HuH-7 (cell line): ENCODE results near the gene PPM1L.
A peak's percentile ranks its signal among the peaks of the same experiment; 100 is the strongest.

Experiments
- DNase-seq: peaks from one replicate; pipeline ENCODE4 v3.0.0; 2011; ENCODE audit warnings: low spot score

Gene PPM1L

DNA sequence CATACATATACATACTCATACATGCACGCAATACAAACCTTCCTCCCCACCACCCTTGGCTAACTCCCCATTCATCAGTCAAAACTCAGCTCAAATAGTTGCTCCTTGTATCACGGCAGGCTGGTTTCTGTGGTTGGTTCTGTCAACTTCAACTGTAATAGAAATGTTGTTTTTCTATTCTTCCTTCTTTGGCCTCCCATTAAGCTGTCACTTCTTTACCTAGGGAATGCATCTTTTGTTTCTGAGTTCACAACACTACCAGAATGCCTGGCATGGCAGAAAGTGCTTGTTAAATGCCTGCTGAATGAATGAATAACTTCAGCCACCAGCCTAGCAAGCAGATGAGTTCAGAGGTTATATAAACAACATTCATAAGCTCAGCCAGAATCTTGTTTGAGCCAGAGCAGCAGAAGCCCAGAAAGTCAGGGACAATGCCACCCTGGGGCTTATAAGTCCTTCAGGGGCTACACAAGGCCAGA is 286.0 kb downstream of the PPM1L start:
- peak; percentile 32 for DNase-seq

DNA sequence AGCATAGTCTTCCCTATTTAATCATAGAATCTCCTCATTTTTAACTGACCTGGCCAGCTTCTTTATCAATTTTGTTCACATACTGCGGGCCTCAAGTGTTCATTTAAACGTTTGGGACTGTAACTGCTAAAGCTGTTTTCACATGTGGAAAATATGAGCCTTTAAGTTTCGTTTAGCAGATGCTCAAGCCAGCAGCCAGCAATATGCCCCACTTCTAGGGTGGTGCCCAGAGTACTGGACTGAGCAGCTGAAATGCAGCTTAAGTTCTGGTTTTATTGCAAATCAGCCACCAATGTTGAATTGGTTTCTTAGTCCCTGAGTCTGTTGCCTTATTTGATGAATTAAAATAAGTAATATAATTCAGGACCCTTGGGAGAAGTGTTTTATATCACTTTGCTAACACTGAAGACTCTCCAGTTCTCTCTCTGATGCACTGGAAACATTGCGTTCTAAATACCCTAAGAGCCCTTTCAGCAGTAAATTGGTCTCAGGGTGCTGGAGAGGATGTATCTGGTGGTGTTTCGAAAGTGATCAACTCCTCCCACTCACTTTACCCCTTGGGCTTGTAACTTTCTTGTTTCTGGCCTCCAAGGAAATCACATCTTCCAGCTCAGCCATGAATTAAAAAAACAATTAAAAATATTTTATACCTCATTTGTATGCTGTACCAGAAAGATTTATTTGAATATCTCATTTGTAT is 287.5 kb downstream of the PPM1L start:
- no peak for DNase-seq

DNA sequence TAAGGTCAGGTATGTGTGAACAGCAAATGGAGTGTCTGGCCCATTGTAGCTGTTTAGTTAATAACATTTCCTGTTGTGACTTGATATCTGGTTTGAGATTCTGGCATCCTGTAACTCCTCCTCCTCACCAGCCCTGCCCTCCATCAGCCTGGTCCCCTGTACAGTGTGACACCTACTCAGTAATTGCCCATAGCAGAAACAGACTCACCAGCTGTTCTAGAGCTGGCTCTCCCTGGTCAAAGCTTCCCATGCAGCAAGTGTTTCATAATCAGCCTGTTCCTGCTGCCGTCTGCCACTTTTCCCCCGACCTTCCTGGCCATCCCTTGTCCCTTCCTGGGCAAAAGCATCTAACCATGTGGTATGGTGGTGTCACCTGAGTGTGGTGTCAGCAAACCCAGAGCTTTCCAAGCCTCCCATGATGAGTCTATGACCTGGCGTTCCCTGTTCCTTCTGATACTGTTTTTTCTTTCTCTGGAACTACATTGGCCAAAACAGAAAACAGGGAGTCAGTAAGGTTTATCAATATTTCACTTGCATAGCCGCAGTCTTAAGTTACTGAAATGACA is 293.7 kb downstream of the PPM1L start:
- no peak for DNase-seq

DNA sequence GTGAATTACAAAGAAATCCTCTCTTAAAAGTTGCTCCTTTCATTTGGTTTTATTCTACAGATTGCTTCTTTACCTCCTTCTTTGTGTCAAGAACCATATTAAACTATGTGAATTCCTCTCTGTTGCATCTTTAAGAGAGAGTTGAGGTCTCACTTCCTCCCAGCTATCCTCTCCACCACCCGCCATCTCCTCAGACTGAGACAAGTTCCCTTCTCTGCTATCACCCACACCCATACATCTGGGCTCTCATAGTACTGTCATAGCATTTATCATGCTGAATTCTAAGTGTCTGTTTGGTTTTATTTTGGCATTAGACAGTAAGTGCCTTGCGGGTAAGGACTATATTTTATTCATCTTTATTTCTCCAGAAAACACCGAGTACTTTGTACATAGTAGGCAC is 294.9 kb downstream of the PPM1L start:
- no peak for DNase-seq

DNA sequence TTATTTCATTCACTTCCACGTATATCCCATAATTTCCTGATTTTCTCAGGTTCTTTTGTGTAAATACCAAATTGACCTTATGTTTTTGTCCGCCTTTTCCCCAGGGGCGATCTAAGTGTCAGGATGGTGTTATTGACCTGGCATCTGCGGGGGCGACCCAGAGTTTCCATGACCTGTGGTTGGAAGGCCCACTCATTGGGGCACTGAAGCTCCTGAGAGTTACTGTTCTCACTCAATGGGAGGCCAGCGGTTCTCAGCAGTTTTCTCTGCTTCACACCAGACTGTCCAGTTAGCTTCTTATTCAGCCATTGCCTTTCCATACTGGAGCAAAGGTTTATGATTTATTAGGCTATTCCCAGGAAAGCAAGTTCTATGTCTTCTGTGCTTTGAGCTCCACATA is 295.8 kb downstream of the PPM1L start:
- no peak for DNase-seq

DNA sequence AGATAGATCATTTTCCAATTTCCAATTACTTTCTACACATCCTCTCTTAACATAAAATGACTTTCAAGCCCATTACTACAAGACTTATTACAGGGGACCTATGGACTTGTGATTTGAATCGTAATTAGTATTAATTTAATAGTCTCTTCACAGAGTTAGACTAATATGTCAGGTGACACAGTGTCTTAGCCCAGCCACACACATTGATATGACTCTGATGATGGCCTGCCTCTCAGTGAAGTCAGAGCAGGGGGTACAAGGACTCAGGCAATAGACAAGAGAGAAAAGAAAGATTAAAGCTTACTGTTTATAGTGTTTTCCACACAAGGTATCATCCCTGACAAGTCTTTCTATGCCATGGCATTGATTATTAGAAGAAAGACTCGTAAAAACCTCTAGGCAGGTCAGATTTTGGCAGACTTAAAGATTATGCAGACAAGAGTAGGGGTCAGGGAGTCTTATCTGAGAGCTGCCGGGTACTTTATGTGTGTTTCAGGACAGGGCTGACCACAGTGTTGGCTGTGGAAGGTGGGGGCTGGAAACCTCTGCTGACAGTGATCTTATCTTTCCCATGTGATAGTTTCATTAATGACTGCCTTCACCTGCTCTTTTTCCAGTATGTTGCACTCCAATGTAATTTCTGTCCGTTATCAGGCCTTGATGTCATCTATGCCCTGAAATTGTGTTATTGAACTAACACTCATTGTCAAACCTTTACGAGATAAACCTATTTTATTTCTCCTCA is 299.0 kb downstream of the PPM1L start:
- DNase-seq, result no peak

DNA sequence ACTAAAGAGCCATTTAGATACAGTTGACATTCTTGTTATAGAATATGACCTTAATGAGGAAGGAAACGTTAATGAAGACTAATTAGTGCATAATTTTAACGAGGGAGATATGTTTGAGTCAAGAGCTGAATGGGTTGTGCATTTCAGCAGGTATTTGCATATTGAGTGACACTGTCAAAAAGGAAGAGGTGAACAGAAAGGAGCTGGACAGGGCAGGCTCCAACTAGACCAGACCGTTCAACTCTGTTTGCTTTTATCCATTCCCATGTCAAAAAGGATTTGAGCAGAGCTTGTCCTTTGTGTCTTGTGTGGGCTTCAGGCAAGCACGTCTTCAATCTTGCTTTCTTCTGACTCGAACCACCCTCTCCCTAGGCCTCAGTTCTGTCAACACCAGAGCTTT is 308.4 kb downstream of the PPM1L start:
- DNase-seq, result no peak

DNA sequence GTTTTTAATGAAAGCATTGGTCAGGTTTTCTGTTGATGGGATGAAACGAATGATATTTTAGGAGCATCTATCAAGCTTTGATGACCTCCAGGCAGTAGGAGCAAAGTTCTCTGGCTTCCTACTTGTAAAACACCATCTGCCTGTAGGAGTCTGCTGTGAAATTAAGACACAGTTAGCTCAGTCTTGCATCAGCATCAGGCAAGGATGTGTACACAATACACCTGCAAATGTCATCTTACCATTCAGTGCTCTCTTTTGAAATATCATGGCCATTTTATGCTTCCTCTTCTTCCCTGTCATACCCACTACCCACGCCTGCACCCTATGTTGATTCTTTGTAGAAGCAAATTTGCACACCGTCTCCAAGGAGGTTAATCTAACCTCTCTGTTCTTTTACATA is 310.9 kb downstream of the PPM1L start:
- no peak for DNase-seq

DNA sequence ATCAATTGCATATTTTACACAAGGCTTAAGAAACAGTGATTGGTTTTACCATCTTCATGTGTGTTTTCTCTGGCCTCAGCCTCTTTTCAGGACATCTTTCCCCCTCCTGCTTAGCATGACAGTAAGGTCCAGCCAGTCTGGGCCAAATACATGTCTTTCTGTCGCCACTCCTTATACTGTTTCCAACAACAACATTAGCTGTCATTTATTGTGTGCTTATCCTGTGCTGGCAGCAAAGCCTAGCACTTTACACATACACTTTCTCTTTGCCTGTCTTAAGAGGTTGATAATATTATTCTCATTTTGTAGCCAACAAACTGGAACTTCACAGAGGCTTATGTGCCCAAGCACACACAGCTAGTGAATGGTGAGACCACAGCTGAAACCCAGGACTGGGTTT is 311.3 kb downstream of the PPM1L start:
- no peak for DNase-seq

DNA sequence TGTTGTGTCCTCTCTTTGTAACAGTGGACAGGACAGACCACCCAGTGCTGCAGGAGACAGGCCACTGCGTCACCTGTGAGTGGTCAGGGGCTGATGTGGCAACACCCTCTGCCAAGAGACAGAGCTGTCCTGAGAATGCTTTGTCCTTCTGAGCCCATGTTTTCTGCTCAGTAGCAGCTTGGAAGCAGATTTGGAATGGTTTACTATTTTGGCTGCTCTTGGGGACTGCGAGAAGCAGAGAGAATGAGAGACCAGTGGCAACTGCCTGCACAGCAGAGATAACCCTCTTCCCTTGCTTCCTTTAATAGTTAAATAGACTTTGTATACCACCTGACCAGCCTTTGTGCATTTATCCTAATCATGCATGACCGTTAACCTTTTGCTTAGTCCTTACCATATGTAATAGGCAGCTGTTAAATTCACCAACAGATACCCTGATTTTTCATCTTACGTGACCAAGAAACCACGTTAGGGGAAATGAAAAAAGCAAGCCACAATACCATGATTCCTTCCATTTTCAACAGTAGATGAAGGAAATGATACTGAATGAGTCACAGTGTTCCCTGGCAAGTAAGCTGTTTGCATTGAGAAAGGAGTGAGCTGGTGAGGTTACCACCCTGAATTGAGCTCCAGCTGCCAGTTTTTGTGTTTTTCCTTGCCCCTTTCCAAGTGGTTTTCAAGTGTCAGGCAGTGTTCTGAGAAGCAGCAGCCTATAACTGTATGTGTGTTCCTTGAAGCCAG is 313.6 kb downstream of the PPM1L start:
- no peak for DNase-seq

DNA sequence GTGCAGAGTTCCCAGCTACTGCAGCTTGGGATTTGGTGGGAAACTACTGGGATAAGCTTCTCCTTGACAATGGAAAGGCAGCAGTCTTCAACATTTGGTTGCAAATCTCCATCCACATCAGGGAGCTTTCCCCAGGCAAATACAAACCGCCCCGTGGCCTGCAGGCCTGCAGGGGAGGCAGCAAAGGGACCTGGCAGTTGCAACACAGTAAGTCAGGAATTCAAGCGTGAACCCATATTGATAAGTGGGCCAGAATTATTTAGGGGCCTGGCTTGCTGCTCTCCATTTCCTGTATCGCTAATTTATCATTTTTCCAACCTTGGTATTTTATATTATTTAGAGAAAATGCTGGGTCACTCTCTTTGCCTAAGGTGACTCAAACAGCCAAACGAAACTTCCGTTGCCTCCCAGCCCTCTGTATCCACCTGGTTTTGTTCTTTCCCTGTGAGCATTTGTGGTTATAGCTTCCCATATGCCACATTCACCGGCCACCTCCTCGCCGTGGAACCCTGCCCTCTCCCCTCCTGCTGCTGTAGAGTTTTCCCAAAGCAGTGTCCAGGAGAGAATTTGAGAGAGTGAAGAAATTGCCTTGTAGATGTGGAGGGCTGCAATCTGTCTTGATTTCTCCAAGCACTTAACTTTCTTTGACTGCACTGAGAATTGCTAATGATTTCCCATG is 314.4 kb downstream of the PPM1L start:
- DNase-seq, result no peak

DNA sequence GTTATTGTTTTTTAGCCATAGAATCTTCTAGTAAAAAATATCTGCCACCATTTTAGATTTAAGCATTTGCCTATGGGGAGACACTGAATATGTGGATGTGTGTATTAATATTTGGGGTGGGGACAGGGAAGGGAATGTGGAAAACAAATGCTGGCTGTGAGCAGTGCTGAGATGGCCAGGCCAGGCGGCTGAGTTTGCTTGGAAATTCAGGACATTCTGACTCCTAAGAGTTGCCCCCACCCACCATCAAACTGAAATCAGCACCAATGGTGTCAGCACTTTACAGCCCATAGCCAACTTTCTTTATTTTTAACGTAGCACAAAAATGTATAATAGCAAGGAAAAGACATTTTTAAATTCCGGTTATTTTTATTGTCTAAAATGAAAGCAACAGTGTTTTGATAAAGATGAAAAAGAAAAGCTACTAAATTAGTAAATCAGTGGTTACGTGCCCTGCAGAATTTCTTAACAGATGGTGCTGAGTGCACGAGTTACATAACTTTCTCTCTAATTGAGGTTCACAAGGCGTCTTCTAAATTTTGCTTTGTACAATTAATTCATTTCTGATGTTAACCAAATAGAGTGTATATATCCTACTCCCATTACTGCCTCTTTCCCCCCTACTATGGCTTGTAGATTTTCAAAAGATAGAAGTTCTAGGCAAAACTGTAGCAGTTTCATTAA is 315.1 kb downstream of the PPM1L start:
- no peak for DNase-seq

DNA sequence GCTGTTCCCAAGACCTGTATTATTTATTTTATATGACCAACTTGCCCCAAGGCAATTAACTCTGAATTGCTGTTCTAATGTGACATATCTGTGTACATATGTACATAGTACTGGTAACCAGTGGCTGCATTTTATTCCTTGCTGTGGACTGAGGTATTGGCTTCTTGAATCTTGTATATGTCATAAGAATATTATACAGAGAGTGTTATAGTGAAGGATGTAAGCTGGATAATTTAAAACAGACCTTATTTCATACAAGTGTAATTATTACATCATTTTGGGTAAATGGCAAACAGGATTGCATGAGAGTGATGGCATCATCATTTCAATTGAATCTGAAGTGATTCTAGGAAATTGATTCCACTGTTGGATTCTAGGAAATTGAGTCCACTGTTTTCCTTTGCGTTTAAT is 316.2 kb downstream of the PPM1L start:
- DNase-seq, result no peak

DNA sequence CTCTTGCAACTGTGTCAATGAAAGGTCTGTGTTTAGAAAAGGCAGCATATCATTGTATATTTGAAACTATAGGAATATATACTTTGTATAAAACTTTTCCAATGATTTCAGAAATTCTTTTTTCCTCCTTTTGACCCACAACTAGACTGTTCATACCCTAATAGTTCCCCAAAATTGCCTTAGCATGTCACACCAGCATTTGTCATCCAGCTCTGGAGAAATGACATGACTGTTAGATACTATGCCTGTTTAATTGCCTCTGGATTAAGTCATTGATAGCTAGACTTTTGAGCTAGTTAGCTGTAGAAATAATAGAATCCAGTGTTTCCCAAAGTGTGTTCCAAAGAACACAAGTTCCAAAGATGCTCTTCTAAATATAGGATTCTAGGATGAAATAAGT is 316.7 kb downstream of the PPM1L start:
- no peak for DNase-seq

DNA sequence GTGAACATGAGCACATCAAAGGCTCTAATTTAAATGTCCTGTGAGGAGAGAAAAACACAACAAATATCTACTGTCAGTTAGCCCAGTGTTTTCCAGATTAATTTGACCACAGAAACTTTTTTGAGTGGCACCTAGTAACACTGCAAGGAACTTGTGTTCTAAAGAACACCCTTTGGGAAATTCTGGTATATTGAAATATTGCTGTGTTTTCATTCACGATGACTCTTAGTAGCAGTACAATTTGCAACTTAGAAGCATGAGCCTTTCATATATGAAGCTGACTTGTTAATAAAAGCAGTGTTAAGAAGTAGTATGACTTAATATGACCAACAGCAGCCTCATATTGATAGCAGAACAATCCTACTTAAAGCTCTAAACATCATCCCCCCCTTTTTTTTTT is 317.1 kb downstream of the PPM1L start:
- no peak for DNase-seq

DNA sequence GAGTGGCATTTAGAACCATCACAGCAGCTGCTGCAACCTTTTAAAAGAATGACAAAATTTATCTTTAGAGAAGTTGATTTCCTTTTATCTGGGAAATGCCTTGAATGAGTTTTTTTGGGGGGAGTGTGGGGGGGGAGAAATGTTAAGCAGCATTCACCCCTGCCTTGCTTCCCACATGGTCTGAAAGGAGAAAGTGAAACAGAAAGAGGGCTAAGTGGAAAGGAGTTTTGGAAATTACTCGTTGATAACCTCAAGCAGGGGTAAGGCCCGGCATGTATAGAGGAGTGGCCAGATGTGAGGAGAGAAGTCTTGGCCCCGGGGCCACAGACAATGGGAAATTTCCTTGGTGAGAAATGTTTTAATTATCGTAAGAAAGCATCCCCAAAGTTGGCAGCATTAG is 325.6 kb downstream of the PPM1L start:
- no peak for DNase-seq

DNA sequence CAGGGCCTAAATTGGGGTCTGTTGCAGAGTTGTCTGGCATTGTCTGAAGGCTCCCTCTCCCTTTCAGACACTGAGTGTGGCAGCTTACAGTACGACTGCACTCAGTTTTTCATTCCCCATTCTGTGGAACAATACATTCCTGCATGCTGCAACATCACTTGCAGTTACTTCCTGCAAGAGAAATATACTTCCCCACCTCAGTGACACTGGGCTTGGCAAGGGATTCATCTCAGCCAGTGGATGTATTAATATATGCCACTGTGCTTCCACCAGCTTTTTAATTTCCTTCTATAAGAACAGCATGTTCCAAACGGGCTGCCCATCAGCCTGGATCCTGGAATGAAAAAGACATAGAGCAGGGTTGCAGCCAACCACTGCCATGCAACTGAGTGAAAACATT is 326.0 kb downstream of the PPM1L start:
- DNase-seq, result no peak

DNA sequence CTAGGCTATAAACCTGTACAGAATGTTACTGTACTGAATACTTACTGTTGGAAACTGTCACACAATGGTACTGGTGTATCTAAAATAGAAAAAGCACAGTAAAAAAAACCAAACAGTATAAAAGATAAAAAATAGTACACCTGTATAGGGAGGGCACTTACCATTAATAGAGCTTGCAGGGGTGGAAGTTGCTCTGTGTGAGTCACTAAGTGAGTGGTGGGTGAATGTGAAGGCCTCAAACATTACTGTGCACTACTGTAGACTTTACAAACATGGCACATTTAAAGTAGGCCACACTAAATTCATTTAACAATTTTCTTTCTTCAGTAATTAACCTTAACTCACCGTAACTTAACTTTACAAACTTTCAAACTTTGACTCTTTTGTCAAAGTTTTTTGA is 327.1 kb downstream of the PPM1L start:
- DNase-seq, result no peak

DNA sequence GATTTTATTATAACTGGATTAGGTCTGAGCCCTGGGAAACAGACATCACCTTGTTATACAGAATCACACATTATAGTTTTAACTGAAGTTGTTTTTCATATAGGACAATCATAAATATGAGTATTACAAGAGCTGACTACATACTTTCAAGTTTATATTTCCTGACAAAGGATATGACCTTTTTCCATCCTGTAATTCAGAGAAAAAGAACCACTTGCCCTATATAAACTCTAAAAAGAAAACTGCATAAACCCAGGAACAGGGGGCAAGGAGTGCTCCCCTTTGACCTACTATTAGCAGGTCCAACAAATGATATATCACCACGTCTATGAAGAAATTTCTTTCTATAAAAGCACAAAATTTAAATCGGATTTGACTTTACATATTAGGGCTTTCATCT is 328.2 kb downstream of the PPM1L start:
- DNase-seq, result no peak

DNA sequence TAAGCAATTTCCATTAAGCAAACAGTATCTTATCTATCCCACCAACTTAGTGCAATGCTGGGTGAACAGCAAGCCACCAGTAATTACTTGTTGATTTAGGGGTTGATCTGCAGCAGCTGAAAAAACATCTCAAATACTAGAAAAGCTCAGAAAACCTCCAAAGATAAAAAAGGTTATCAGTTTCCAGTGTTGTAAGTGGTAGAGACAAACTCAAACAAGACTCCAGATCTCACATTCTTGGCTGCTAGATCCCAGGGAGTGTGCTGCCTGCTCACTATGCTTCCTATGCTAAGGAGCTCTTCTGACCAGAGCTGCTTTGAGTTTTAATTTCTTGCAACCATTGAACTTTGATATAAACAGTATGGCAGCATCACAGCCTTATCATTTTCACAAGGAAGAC is 337.9 kb downstream of the PPM1L start:
- DNase-seq, result no peak

DNA sequence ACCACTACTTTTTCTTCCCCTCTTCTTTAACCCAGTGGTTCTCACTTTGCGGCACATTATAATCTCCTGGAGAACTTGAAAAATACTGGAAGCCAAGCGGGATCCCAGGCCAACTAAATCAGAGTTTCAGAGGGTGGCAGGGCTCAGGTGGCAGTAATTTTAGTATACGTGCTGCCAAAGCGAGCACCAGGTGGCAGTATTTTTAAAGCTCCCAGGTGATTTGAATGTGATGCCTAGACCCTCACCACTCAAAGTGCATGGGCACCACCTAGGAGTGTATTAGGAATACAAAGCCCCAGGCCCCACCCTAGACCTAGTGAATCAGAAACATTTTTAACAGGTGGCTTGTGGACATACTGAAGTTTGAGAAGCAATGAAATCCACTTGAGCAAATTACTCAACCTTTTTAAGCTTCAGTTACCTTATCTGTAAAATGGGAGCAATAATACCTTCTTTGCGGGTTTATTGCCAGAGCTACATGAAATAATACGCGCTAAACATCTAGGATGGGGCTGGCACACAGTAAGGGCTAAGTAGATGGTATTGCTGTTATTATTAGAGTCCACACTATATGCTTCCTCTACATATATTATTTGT is 340.8 kb downstream of the PPM1L start:
- peak; percentile 7 for DNase-seq
